Measurements from ENCODE around the gene CLIP1. TPM values are rescaled to one million over a fixed set of nuclear protein-coding genes. Genes with fewer than 3 reads are reported as not detected.

Gene CLIP1
- total and polyA plus RNA-seq, 2 experiments from 2014 or later, result 61.7 to 74.5 TPM

GRCh38 chr12:122276242-122276641 lies 146.2 kb downstream of the CLIP1 start:
- in situ Hi-C loops (cut with MboI), result no loop called here
- Histone ChIP-seq H3F3A (ENCODE audit: insufficient read depth) (peaks cover 1% of the 10 kb centered on the region; the same call in 1 of the 2 replicates), H3K27me3 (replicated peaks; ENCODE audit: insufficient read depth) (no peaks in the 10 kb centered on the region), H3K9ac (no peak overlapping the region), H3K9me2 (ENCODE audit: insufficient read depth) (no peaks in the 10 kb centered on the region), H2AFZ (no peak overlapping the region), H3K4me3 (no peak overlapping the region), H3K4me1 (ENCODE audit: insufficient read depth) (no peaks in the 10 kb centered on the region), H3K36me3 (ENCODE audit: low read depth) (peaks cover 47% of the 10 kb centered on the region), H4K20me1 (ENCODE audit: insufficient read depth) (no peaks in the 10 kb centered on the region), H3K79me2 (ENCODE audit: insufficient read depth) (no peaks in the 10 kb centered on the region), H3K9me3 (ENCODE audit: low read depth) (no peaks in the 10 kb centered on the region), H3K27ac (no peak overlapping the region), H3K4me2 (ENCODE audit: unreplicated experiment) (no peak overlapping the region)
- no peak for DNase-seq
- 85 to 87% methylated on average over 7 of the region's 7 CpGs for WGBS, 2 experiments (ENCODE audit: low coverage in 1 of 2, low lambda C conversion rate in 2 of 2, missing lambda C conversion rate in 2 of 2)
- TF ChIP-seq EZH2phosphoT487 (IDR thresholded peaks at IDR 0.05; ENCODE audit: insufficient read depth, low read depth) (no peak), EZH2 (IDR thresholded peaks at IDR 0.05; ENCODE audit: insufficient read depth, poor library complexity, severe bottlenecking) (no peak)

- WGBS, 2 experiments (ENCODE audit: low coverage in 1 of 2, low lambda C conversion rate in 2 of 2, missing lambda C conversion rate in 2 of 2), result 86 to 89% methylated on average over 8 of the region's 8 CpGs
Measured at GRCh38 chr12:122275459-122275858, 147.0 kb downstream of the CLIP1 start.

GRCh38 chr12:122266230-122266901 lies 156.1 kb downstream of the CLIP1 start, which contains the start of gene VPS33A:
VPS33A (minus strand) TSS chr12:122266494; CDS start chr12:122266408, 86 bp downstream.
- WGBS, 2 experiments (ENCODE audit: low coverage in 1 of 2, low lambda C conversion rate in 2 of 2, missing lambda C conversion rate in 2 of 2), result 1 to 2% methylated on average over 53 to 55 of the region's 56 CpGs
- peaks cover 22% of the 10 kb centered on the region for H3K79me2 ChIP-seq (ENCODE audit: insufficient read depth)
- H3K27me3 ChIP-seq (replicated peaks; ENCODE audit: insufficient read depth), result no peaks in the 10 kb centered on the region
- TF ChIP-seq EZH2 (IDR thresholded peaks at IDR 0.05; ENCODE audit: insufficient read depth, poor library complexity, severe bottlenecking) (no peak), EZH2phosphoT487 (IDR thresholded peaks at IDR 0.05; ENCODE audit: insufficient read depth, low read depth) (no peak)
- peak within 1 kb of the TSS; percentile 90 for H3K9ac ChIP-seq
- H2AFZ ChIP-seq, result peak within 1 kb of the TSS; percentile 98
- no peaks in the 10 kb centered on the region for H3K9me2 ChIP-seq (ENCODE audit: insufficient read depth)
- peaks cover 7% of the 10 kb centered on the region; the same call in 1 of the 2 replicates for H3K4me1 ChIP-seq (ENCODE audit: insufficient read depth)
- H3K36me3 ChIP-seq (ENCODE audit: low read depth), result peaks cover 10% of the 10 kb centered on the region
- H3K9me3 ChIP-seq (ENCODE audit: low read depth), result no peaks in the 10 kb centered on the region
- H3K4me3 ChIP-seq, result peak within 1 kb of the TSS; percentile 94
- peaks cover 5% of the 10 kb centered on the region; the same call in 1 of the 2 replicates for H3F3A ChIP-seq (ENCODE audit: insufficient read depth)
- in situ Hi-C loops (cut with MboI), result no loop called here
- H3K4me2 ChIP-seq (ENCODE audit: unreplicated experiment), result peak within 1 kb of the TSS; percentile 90
- DNase-seq, result peak; percentile 98
- no peaks in the 10 kb centered on the region for H4K20me1 ChIP-seq (ENCODE audit: insufficient read depth)
- peak within 1 kb of the TSS; percentile 81 for H3K27ac ChIP-seq

More at GRCh38 chr12:122275459-122275858, 147.0 kb downstream of the CLIP1 start:
- H3K9ac ChIP-seq, result no peak overlapping the region
- no peaks in the 10 kb centered on the region for H3K79me2 ChIP-seq (ENCODE audit: insufficient read depth)
- no peak overlapping the region for H3K4me2 ChIP-seq (ENCODE audit: unreplicated experiment)
- H3F3A ChIP-seq (ENCODE audit: insufficient read depth), result no peaks in the 10 kb centered on the region
- no peak overlapping the region for H3K4me3 ChIP-seq
- no peaks in the 10 kb centered on the region for H3K9me3 ChIP-seq (ENCODE audit: low read depth)
- H4K20me1 ChIP-seq (ENCODE audit: insufficient read depth), result no peaks in the 10 kb centered on the region
- H3K9me2 ChIP-seq (ENCODE audit: insufficient read depth), result no peaks in the 10 kb centered on the region
- no peak overlapping the region for H3K27ac ChIP-seq
- no peak overlapping the region for H2AFZ ChIP-seq
- DNase-seq, result no peak
- in situ Hi-C loops (cut with MboI), result no loop called here
- no peaks in the 10 kb centered on the region for H3K27me3 ChIP-seq (replicated peaks; ENCODE audit: insufficient read depth)
- no peaks in the 10 kb centered on the region for H3K4me1 ChIP-seq (ENCODE audit: insufficient read depth)
- H3K36me3 ChIP-seq (ENCODE audit: low read depth), result peaks cover 53% of the 10 kb centered on the region
- TF ChIP-seq EZH2phosphoT487 (IDR thresholded peaks at IDR 0.05; ENCODE audit: insufficient read depth, low read depth) (no peak), EZH2 (IDR thresholded peaks at IDR 0.05; ENCODE audit: insufficient read depth, poor library complexity, severe bottlenecking) (no peak)

DNA sequence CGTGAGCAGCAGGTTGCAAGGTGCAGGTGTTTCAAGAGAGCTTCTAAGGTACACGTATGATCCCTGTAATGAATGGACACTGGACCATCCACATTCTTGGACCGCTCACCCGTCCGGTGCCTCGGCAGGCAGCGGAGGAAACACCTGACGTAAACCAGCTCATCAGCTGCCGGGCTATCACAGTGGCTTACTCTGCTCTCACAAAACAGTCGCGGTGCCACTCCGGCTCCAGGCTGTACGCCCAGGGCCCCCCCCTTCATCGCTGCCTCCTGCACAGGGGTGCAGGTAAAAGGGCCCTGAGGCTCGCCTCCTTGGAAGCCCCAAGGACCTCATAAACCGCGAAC lies 156.6 kb downstream of the CLIP1 start:
- Histone ChIP-seq H3K27me3 (replicated peaks; ENCODE audit: insufficient read depth) (no peaks in the 10 kb centered on the region), H3K4me1 (ENCODE audit: insufficient read depth) (peaks cover 7% of the 10 kb centered on the region; the same call in 1 of the 2 replicates), H3K9me2 (ENCODE audit: insufficient read depth) (no peaks in the 10 kb centered on the region), H3F3A (ENCODE audit: insufficient read depth) (peaks cover 5% of the 10 kb centered on the region; the same call in 1 of the 2 replicates), H3K4me3 (peak overlapping the region; percentile 94), H3K36me3 (ENCODE audit: low read depth) (peaks cover 10% of the 10 kb centered on the region; the same call in 1 of the 2 replicates), H3K27ac (peak overlapping the region; percentile 81), H3K79me2 (ENCODE audit: insufficient read depth) (peaks cover 22% of the 10 kb centered on the region), H3K4me2 (ENCODE audit: unreplicated experiment) (peak overlapping the region; percentile 90), H4K20me1 (ENCODE audit: insufficient read depth) (no peaks in the 10 kb centered on the region), H3K9me3 (ENCODE audit: low read depth) (no peaks in the 10 kb centered on the region), H3K9ac (peak overlapping the region; percentile 90), H2AFZ (peak overlapping the region; percentile 98)
- in situ Hi-C loops (cut with MboI), result no loop called here
- TF ChIP-seq EZH2 (IDR thresholded peaks at IDR 0.05; ENCODE audit: insufficient read depth, poor library complexity, severe bottlenecking) (no peak), EZH2phosphoT487 (IDR thresholded peaks at IDR 0.05; ENCODE audit: insufficient read depth, low read depth) (no peak)
- 1 to 2% methylated on average over 17 of the region's 17 CpGs for WGBS, 2 experiments (ENCODE audit: low coverage in 1 of 2, low lambda C conversion rate in 2 of 2, missing lambda C conversion rate in 2 of 2)
- DNase-seq, result peak; percentile 61
